Measurements from ENCODE around the gene FALEC.
A peak's percentile ranks its signal among the peaks of the same experiment; 100 is the strongest.

The FALEC gene

DNA sequence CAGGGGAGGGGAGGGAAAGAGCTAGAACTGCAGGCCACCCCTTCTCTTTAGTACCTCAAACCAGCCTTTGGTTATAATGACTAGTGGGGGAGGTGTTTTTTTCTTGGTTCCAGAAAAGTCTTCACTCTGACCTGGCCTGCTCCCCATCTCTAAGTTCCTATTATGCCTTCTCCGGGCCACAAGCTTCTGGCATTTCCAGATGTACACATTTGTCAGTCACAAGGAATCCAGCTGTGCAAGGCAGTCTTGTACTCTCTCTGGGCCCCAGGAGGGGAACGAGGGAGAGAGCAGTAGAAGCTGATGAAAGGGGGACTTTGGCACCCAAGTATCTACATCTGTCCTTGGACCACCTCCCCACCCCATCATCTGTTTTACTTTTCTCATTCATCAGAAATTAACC, 2.7 kb upstream of the FALEC start:
- no peak for DNase-seq

DNA sequence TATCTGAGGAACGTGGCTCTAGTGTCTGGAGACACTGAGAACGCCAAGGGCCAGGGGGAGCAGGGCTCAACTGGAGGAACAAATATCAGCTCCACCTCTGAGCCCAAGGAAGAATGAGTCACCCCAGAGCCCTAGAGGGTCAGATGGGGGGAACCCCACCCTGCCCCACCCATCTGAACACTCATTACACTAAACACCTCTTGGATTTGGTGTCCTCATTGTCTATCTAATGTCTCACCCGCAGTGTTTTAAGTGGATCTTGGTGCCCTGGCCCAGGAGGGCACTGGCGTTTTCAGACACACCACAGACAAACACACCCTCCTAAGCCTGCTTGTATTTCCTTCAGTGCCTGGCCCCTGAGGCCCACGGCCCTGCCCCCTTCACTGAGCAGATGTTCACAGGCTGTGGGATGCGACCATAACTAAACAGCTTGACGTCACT, 2.2 kb upstream of the FALEC start:
- no peak for DNase-seq

DNA sequence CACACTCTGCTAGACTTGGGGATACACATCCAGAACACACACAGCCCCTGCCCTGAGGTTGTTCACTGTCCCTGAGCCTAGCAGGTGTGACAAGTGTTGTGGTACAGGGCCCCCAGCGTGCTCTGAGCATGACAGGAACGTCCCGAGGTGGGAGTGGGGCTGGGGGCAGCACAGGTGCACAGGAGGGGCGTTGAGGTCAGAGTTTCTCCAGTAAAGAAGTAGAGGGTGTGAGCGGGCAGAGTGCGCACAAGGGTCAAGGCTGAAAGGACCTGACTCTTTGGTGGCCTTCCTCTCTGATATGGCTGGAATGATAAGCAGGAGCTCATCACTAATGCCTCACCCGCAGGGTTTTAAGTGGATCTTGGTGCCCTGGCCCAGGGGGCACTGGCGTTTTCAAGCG, 1.3 kb upstream of the FALEC start:
- DNase-seq, result no peak

GRCh38 chr1:150514913-150515327, 632 bp upstream of the FALEC start:
- DNase-seq, result no peak

DNA sequence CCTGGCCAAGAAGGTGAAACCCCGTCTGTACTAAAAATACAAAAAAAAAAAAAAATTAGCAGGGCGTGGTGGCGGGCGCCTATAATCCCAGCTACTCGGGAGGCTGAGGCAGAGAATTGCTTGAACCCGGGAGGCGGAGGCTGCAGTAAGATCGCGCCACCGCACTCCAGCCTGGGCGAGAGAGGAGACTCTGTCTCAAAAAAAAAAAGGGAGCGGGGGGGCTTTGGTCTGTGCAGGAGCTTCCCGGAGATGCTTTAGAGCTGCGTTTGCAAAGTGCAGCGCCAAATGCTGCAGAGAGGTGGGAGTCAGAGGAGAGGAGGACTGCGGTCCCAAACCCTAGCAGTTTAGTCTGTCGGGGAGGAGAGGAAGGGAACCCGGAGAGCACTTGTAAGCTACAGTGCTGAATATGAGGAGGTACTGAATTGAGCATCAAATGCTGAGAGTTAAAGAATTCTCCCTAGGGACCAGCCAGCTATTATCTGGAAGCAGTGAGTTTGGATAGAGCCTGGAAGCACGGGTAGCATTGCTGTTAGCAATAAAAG, 569 bp downstream of the FALEC start:
- peak; percentile 54 for DNase-seq

- DNase-seq, result peak; percentile 54
Observed at GRCh38 chr1:150516616-150517015, 1.1 kb downstream of the FALEC start.

GRCh38 chr1:150521196-150521968, 5.8 kb downstream of the FALEC start:
- DNase-seq, result no peak

DNA sequence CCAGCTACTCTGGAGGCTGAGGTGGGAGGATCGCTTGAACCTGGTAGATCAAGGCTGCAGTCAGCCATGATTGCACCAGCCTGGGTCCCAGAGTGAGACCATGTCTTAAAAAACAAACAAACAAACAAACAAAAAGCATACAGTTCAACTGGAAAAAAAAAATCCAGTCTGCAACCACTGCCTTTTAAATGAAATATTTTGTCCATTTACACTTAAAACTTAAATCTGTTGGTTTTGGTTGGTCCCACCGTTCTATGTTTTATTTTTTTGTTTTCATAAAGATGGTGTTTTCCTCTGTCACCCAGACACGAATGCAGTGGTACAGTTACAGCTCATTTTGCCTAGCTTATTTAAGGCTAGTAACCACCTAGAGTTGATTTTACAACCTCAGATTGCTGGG, 9.8 kb downstream of the FALEC start:
- no peak for DNase-seq

GRCh38 chr1:150528196-150528595, 12.6 kb downstream of the FALEC start:
- DNase-seq, result no peak

GRCh38 chr1:150529017-150529416, 13.5 kb downstream of the FALEC start:
- DNase-seq, result no peak

DNA sequence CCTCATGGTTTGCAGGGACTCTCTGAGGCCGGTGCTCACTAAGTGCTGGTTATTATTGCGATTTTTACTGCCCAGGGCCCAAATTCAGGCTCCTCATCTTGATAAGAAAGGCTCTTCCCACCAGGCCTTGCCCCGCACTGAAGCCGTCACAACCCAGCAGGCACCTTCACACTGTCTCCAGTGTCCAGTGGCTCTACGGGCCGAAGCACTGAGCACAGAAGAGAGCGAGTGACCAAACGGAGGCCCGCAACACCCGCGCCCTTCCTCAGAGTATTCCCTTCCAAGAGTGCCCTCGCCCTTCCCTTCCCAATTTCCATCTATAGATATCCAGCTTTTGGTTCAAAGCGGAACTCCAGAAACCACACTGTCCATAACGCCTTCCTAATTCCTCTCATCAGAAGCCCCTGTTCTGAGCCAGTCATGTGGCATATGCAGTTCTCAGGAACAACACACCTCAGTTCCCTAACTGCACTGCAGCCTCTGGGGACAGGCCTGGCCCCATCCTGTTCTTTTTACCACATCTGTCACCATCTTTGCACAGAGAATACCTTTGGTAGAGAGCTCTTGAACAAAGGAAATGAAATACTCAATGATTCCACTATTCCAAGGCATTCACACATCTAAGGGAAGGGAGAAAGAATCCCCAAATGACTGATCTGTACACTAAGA, 15.1 kb downstream of the FALEC start:
- DNase-seq, result no peak

GRCh38 chr1:150532860-150533259, 17.3 kb downstream of the FALEC start:
- DNase-seq, result no peak

DNA sequence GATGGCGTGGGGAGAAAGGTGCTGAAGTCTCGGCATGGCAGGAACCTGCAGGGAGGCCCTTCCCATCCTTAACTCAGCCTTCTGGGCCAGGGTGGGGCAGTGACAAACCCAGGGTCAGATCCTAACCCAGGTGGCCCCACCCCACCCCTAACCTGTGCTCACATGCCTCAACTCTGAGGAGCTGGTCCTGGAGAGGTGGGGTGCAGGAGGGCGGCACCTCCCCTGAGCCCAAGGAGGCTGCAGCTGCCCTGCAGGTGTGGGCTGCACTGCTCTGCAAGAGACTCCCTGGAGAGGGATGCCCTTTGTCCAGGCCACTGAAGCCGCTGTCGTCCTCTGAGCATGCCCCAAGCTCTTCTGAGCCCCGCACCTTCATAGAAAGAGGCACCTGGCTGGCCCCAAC, 18.4 kb downstream of the FALEC start:
- no peak for DNase-seq

DNA sequence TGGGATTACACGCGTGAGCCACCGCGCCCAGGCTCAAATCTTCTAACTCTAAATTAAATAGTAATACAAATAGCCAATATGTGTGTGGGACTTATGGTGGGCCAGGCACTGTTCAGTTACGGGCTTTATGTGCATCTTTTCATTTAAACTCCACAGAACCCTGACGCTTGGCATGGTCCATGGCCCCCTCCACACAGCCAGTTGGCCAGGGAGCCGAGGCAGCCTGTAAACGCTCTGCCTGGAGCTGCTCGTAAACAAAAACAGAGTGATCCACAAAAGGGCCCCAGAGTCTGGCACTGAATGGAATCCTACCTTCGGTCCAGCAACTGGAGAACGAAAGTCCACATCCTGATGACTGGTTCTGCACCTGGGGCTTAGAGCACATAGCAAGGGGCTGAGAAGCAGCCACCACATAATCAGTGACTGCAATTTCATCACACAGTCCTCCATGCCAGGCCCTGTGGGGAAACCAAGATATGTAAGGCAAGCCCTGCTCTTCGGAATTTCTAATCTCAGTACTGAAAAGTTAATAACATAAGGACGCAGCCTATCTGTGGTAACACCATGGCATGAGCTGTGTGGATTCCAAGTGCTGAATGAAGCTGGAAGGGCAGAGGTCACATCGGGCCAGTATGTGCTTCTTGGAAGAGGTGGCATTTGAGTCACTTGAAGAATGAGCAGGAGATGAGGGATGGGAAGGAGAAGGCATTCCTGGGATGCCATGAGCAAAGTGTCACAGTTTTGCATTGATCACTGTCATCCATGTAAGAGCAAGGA, 20.1 kb downstream of the FALEC start:
- DNase-seq, result no peak

GRCh38 chr1:150536836-150537731, 21.5 kb downstream of the FALEC start:
- no peak for DNase-seq

DNA sequence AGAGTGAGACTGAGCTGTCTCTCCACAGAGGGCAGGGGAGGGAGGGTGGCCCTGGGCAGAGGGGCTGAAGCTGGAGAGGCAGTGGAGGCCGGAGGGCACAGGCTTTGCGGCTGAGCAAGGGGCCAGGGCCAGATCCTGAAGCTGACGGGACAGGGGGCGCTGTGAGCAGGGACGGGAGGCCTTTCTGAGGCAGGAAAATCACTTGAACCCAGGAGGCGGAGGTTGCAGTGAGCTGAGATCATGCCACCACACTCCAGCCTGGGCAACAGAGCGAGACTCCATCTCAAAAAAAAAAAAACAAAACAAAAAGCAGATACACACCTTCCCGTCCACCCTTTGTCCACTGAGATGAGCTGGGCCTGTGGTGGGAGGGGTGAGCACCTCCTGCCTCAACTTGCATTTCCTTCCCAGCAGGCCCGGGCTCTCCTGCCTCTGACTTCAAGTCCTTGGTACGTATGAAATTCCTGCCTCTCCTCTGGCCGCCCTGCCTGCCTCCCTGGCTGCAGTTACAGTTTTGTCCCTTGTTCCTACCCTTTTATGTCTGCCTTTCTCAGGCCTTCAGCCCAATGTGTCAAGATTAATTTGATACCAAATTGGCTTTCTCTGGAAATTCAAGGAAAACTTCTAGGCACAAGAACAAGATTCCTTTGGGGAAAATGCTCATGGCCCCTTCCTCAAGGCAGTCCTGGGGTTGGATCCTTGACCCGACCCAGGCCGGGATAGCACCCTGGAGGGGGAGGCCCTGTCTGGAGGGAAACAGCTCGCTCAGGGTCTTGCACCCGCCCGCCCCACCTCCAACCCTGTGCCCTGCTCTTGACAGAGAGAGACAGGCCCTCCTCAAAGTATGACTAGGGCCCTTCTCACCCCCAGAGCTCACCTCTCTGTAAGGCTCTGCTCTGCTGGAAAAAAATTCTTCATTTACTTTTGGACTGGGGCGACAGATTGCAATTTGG, 22.5 kb downstream of the FALEC start:
- DNase-seq, result no peak

DNA sequence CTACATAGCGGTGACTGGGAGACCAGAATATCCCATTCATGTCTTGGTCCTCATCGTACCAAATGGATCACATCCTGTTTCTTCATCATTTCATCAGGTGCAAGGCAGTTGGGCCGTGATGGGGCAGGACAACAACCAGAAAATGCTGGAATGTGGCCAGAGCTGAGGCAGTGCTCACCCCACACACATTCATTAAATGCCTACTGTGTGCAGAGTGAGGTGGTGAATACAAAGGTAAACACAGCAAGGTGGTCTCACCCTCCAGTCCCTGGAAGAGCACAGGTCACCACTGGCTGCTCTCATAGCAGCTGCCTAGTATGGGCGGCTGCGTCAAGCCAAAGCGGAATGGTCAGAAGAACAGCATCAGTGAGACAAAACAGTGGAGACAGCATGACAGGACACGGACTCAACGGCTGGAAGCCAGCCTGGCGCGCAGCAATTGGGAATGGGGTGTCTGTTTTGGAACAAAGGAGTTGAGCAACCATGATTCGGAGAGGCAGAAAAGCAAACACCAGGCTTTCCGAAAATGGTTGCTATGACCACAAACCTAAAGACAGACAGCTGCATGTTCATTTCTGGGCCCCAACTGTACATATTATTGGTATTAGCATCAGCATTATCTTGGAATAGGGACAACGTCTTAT, 28.1 kb downstream of the FALEC start:
- DNase-seq, result peak; percentile 80

- DNase-seq, result peak; percentile 76
Observed at GRCh38 chr1:150544204-150544603, 28.7 kb downstream of the FALEC start.

- DNase-seq, result no peak
Observed at GRCh38 chr1:150545486-150546032, 30.0 kb downstream of the FALEC start.

- DNase-seq, result no peak
Observed at GRCh38 chr1:150546294-150546937, 30.9 kb downstream of the FALEC start.

Data from NCI-H748 treated with DMSO at 0.1 percent for 48 hours (cell line).